SK-N-SH (cell line): Measurements from ENCODE around the gene TSSK1B. TPM values are rescaled to one million over a fixed set of nuclear protein-coding genes. Genes with fewer than 3 reads are reported as not detected.

ENCODE experiments used
- CTCF ChIA-PET: fragments of 300-600, 350-600 bp; formaldehyde crosslinking; extraction: SDS; loops from one replicate; lab custom pipeline; 2021; lab: Yijun Ruan, JAX
- POLR2A ChIA-PET: fragments of 350-600 bp; sonication (Branson Sonifier 250); formaldehyde crosslinking; extraction: SDS; loops from one replicate; lab custom pipeline; 2020; ENCODE audit warnings: antibody characterized with exemption, inconsistent platforms; lab: Yijun Ruan, JAX
- DNase-seq: peaks from one replicate; pipeline ENCODE4 v3.0.0; 2012
- H2AFZ ChIP-seq: fragments of 200-600 bp; sonication (generic); 2 replicates; pipeline ENCODE4 v1.8.1; 2016; ENCODE audit warnings: antibody characterized with exemption, mild to moderate bottlenecking, low read depth
- H3F3A ChIP-seq: fragments of 200-600 bp; sonication (generic); replicated peaks from 2 replicates; pipeline ENCODE3; 2016; ENCODE audit warnings: antibody characterized with exemption, mild to moderate bottlenecking; ENCODE audit not compliant: insufficient read depth
- H3K27ac ChIP-seq, 2 experiments: fragments of 200-500 bp in 1 of 2; fragments of 200-600 bp in 1 of 2; sonication (Bioruptor generic) in 1 of 2; sonication (generic), shearing (Covaris generic) in 1 of 2; 2 replicates each; pipeline versions ENCODE4 v1.5.1 to v1.6.1; 2014 to 2016; ENCODE audit warnings: low read depth in 2 of 2, inconsistent platforms in 1 of 2, low read length in 1 of 2, mild to moderate bottlenecking in 1 of 2, mixed read lengths in 1 of 2
- H3K27me3 ChIP-seq: fragments of 200-600 bp; sonication (generic), shearing (Covaris generic); 2 replicates; pipeline ENCODE4 v1.6.1; 2016; ENCODE audit warnings: mixed run types; ENCODE audit not compliant: insufficient read depth
- H3K36me3 ChIP-seq, 2 experiments: fragments of 200-500 bp in 1 of 2; fragments of 200-600 bp in 1 of 2; sonication (Bioruptor generic) in 1 of 2; sonication (generic) in 1 of 2; replicated peaks in 1 of 2; 2 replicates each; pipeline versions ENCODE3 to v1.5.1; 2014 to 2016; ENCODE audit warnings: low read length in 1 of 2, mild to moderate bottlenecking in 1 of 2; ENCODE audit not compliant: insufficient read depth in 2 of 2, control insufficient read depth in 1 of 2
- H3K4me1 ChIP-seq, 2 experiments: fragments of 200-500 bp in 1 of 2; fragments of 200-600 bp in 1 of 2; sonication (Bioruptor generic) in 1 of 2; sonication (generic), shearing (Covaris generic) in 1 of 2; 2 replicates each; pipeline versions ENCODE4 v1.5.1 to v1.6.1; 2014 to 2016; ENCODE audit warnings: low read depth in 1 of 2, low read length in 1 of 2, mixed run types in 1 of 2; ENCODE audit not compliant: insufficient read depth in 2 of 2, control insufficient read depth in 1 of 2
- H3K4me2 ChIP-seq: fragments of 200-600 bp; sonication (generic), shearing (Covaris generic); 2 replicates; pipeline ENCODE4 v1.6.1; 2017; ENCODE audit warnings: mixed run types
- H3K4me3 ChIP-seq, 2 experiments: fragments of 200-500 bp in 1 of 2; fragments of 200-600 bp in 1 of 2; sonication (Bioruptor generic) in 1 of 2; sonication (generic), shearing (Covaris generic) in 1 of 2; 2 replicates each; pipeline versions ENCODE4 v1.5.1 to v1.8.1; 2014 to 2016; ENCODE audit warnings: low read depth in 2 of 2, inconsistent platforms in 1 of 2, low read length in 1 of 2, mild to moderate bottlenecking in 1 of 2, mixed read lengths in 1 of 2, moderate library complexity in 1 of 2
- H3K79me2 ChIP-seq: fragments of 200-600 bp; sonication (generic); 2 replicates; pipeline ENCODE4 v1.8.1; 2017; ENCODE audit warnings: mild to moderate bottlenecking; ENCODE audit not compliant: insufficient read depth
- H3K9ac ChIP-seq: fragments of 200-600 bp; sonication (generic); 2 replicates; pipeline ENCODE4 v1.6.1; 2017; ENCODE audit warnings: mixed run types
- H3K9me2 ChIP-seq: fragments of 200-600 bp; sonication (generic); 2 replicates; pipeline ENCODE4 v1.6.1; 2017; ENCODE audit warnings: mixed run types
- H3K9me3 ChIP-seq: fragments of 200-600 bp; sonication (generic); 2 replicates; pipeline ENCODE4 v1.6.1; 2017; ENCODE audit warnings: mixed run types, mild to moderate bottlenecking, moderate library complexity
- H4K20me1 ChIP-seq: fragments of 200-600 bp; sonication (generic); 2 replicates; pipeline ENCODE4 v1.6.1; 2017; ENCODE audit warnings: mild to moderate bottlenecking, mixed run types; ENCODE audit not compliant: insufficient read depth
- CHD2 ChIP-seq: fragments of 150-350 bp; IDR thresholded peaks from 2 replicates; pipeline ENCODE4 v1.6.1; 2018; ENCODE audit warnings: low read length; ENCODE audit not compliant: partially characterized antibody
- ELF1 ChIP-seq: IDR thresholded peaks from 2 replicates; pipeline ENCODE4 v1.4.0; 2012
- EP300 ChIP-seq, 2 experiments: IDR thresholded peaks; 2 replicates each; pipeline versions ENCODE4 v1.4.0 to v1.6.1; 2012; ENCODE audit warnings: borderline replicate concordance in 1 of 2, low read depth in 1 of 2, low read length in 1 of 2
- FOSL2 ChIP-seq: IDR thresholded peaks from 2 replicates; pipeline ENCODE4 v1.4.0; 2012; ENCODE audit warnings: low read depth, mild to moderate bottlenecking, moderate library complexity, borderline replicate concordance
- FOXJ3 ChIP-seq: sonication (generic); formaldehyde crosslinking; IDR thresholded peaks from 2 replicates; pipeline ENCODE4 v1.5.1; 2020; ENCODE audit warnings: mild to moderate bottlenecking, missing genetic modification reagents
- FOXM1 ChIP-seq: IDR thresholded peaks from 2 replicates; pipeline ENCODE4 v1.4.0; 2012; ENCODE audit warnings: low read depth, mild to moderate bottlenecking
- GABPA ChIP-seq: IDR thresholded peaks from 2 replicates; pipeline ENCODE4 v1.4.0; 2012; ENCODE audit warnings: low read depth, mild to moderate bottlenecking
- JUND ChIP-seq: IDR thresholded peaks from 2 replicates; pipeline ENCODE4 v1.4.0; 2012
- MAX ChIP-seq: IDR thresholded peaks from 2 replicates; pipeline ENCODE4 v1.4.0; 2012; ENCODE audit warnings: low read depth
- MEF2A ChIP-seq: IDR thresholded peaks from 2 replicates; pipeline ENCODE4 v1.4.0; 2012; ENCODE audit warnings: low read depth, borderline replicate concordance
- NRF1 ChIP-seq: IDR thresholded peaks from 2 replicates; pipeline ENCODE4 v1.6.1; 2012; ENCODE audit warnings: low read depth, mild to moderate bottlenecking, low read length
- PBX3 ChIP-seq: IDR thresholded peaks from 2 replicates; pipeline ENCODE4; 2012
- POLR2AphosphoS5 ChIP-seq: IDR thresholded peaks from 2 replicates; pipeline ENCODE4 v1.6.1; 2012; ENCODE audit warnings: low read depth, low read length
- RCOR1 ChIP-seq: fragments of 150-350 bp; IDR thresholded peaks from 2 replicates; pipeline ENCODE4 v1.6.1; 2017; ENCODE audit warnings: antibody characterized with exemption, low read length
- RXRA ChIP-seq: IDR thresholded peaks from 2 replicates; pipeline ENCODE4 v1.4.0; 2012; ENCODE audit warnings: low read depth, mild to moderate bottlenecking, borderline replicate concordance
- TCF12 ChIP-seq: IDR thresholded peaks from 2 replicates; pipeline ENCODE4 v1.4.0; 2012
- WGBS: methylation state at CpG from one replicate; pipeline ENCODE4 v1.1.6; 2017; ENCODE audit warnings: low lambda C conversion rate; 5-methylcytosine and 5-hydroxymethylcytosine counted together
- polyA plus RNA-seq, 3 experiments: library from polyadenylated mRNA; depleted of rRNA; stranded (reverse); fragments of >200 nt; gene quantifications; 2 replicates each; pipeline ENCODE4 v1.2.3, GENCODE V29; 2012
- TF ChIP-seq, protein P1 (sequence below): IDR thresholded peaks from 2 replicates; pipeline ENCODE4 v1.4.0; 2012; ENCODE audit warnings: low read depth, borderline replicate concordance
- TF ChIP-seq, protein P2 (sequence below): fragments of 150-350 bp; IDR thresholded peaks from 2 replicates; pipeline ENCODE4 v1.6.1; 2017; ENCODE audit warnings: antibody characterized with exemption, low read length, low read depth, borderline replicate concordance

The TSSK1B gene
- polyA plus RNA-seq, 1 of the 3 experiments (the other 2 are of a cell fraction) = 0.05 TPM

GRCh38 chr5:113478691-113479090 lies 43.9 kb upstream of the TSSK1B start:
- Histone ChIP-seq H3K27ac (no peak overlapping the region), H3K4me2 (no peak overlapping the region), H3K27me3 (no peaks in the 10 kb centered on the region), H3K9me3 (no peaks in the 10 kb centered on the region), H3K9me2 (no peaks in the 10 kb centered on the region), H3K79me2 (no peaks in the 10 kb centered on the region), H2AFZ (no peak overlapping the region), H3K36me3 (no peaks in the 10 kb centered on the region), H4K20me1 (no peaks in the 10 kb centered on the region), H3K9ac (no peak overlapping the region), H3F3A (no peaks in the 10 kb centered on the region), H3K4me1 (no peaks in the 10 kb centered on the region), H3K4me3 (no peak overlapping the region)
- 61% methylated on average over 3 of the region's 3 CpGs for WGBS
- DNase-seq = no peak
- POLR2A ChIA-PET = no interaction called here
- CTCF ChIA-PET = interaction anchor here (0.7 kb wide), 1 partner anchor 32 kb away, joined by 3 read pairs; no protein-coding TSS in a partner anchor
- TF ChIP-seq RXRA (no peak), POLR2AphosphoS5 (no peak), FOXM1 (no peak), RCOR1 (no peak), FOXJ3 (CRISPR knock-in tag) (no peak), TCF12 (no peak), ELF1 (no peak), EP300 (IDR thresholded peaks at IDR 0.05; ENCODE audit: borderline replicate concordance in 1 of 2, low read depth in 1 of 2, low read length in 1 of 2) (no peak), NRF1 (no peak), GABPA (no peak), CHD2 (no peak), MAX (no peak), PBX3 (no peak), MEF2A (no peak), JUND (no peak), FOSL2 (no peak)
- TF ChIP-seq, protein P1, sequence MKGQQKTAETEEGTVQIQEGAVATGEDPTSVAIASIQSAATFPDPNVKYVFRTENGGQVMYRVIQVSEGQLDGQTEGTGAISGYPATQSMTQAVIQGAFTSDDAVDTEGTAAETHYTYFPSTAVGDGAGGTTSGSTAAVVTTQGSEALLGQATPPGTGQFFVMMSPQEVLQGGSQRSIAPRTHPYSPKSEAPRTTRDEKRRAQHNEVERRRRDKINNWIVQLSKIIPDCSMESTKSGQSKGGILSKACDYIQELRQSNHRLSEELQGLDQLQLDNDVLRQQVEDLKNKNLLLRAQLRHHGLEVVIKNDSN = no peak
- TF ChIP-seq, protein P2, sequence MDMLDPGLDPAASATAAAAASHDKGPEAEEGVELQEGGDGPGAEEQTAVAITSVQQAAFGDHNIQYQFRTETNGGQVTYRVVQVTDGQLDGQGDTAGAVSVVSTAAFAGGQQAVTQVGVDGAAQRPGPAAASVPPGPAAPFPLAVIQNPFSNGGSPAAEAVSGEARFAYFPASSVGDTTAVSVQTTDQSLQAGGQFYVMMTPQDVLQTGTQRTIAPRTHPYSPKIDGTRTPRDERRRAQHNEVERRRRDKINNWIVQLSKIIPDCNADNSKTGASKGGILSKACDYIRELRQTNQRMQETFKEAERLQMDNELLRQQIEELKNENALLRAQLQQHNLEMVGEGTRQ = no peak
